IPS-11a (cell line): ENCODE data around the gene PRRG2.
"Not testable (repeated sequence)": the region's sequence is repeated elsewhere in the genome, so short reads cannot be mapped to it uniquely, and the experiment has no call there.

Source experiments
- H3K4me3 ChIP-seq: one replicate; pipeline ENCODE4 v1.5.1; 2013; ENCODE audit warnings: low read depth, low read length, control low read depth

Gene PRRG2

DNA sequence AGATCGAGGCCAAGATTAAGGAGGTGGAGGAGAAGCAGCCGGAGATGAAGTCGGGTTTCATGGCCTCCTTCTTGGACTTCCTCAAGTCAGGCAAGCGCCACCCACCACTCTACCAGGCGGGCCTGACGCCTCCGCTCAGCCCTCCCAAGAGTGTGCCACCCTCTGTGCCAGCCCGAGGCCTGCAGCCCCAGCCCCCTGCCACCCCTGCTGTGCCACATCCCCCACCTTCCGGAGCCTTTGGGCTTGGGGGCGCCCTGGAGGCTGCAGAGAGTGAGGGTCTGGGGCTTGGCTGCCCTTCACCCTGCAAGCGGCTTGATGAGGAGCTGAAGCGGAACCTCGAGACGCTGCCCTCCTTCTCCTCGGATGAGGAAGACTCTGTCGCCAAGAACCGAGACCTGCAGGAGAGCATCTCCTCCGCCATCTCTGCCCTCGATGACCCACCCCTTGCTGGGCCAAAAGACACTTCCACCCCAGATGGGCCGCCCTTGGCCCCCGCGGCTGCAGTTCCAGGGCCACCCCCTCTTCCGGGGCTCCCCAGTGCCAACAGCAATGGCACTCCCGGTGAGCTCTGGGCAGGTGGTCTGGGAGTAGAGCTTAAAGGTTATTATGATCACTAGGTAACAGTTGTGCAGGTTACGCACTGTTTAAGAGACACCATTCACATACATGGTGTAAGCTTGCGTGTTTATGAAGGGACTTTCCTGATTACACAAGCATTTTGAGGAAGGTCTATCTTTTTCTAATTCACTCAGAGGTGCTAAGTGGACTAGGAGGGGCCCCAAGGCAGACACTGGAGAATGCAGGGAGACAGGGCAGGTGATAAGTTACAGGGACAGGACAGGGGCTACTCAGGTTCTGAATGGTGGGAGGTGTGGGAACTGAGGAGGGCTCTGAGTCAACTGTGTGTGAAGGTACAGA is 18.5 kb downstream of the PRRG2 start:
- no peak overlapping the region for H3K4me3 ChIP-seq

DNA sequence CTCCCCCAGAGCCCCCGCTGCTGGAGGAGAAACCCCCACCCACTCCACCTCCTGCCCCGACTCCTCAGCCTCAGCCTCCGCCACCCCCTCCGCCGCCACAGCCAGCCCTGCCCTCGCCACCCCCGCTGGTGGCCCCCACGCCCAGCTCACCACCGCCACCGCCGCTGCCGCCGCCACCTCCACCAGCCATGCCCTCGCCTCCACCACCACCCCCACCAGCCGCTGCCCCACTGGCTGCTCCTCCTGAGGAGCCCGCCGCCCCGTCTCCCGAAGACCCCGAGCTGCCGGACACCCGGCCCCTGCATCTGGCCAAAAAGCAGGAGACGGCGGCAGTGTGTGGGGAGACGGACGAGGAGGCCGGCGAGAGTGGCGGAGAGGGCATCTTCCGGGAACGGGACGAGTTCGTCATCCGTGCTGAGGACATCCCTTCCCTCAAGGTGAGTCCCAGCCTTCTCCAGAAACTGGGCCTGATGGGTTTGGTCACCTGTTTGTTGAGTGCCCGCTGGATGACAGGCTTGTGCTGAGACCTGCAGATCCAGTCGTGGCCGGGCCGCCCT is 20.4 kb downstream of the PRRG2 start:
- H3K4me3 ChIP-seq: no peak overlapping the region

DNA sequence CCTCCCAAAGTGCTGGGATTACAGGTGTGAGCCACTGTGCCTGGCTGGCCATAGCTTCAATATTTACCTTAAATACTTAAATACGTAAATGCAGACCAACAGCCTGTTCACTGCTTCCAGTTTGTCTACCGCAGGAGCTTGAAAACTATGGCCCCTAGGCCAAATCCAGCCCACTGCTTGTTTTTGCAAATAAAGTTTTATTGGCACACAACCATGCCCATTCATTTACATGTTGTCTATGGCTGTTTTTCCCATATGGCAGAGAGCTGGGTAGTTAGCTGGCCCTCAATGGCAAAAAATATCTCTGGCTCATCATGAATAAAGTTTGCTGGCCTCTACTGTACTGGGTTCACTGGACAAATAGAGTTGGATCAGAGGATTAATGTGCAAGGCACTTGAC is 21.7 kb downstream of the PRRG2 start:
- H3K4me3 ChIP-seq: no peak overlapping the region

DNA sequence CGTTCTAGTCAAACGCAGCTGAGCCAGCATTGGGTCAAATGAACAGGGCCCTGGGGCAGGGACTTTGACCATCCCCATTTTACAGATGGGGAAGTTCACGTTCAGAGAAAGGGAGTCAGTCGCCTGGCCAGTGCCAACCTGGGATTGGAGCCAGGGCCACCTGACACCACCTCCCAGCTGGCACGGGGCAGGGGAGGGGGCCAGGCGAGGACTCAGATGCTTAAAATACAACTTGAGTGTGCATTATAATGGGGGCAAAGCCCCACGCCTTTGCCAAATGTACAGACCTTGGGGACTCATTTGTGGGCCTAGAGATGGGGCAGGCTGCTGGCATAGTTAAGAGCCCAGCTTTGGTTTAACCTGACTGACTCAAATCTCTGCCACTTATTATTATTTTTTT is 24.5 kb downstream of the PRRG2 start:
- no peak overlapping the region for H3K4me3 ChIP-seq

DNA sequence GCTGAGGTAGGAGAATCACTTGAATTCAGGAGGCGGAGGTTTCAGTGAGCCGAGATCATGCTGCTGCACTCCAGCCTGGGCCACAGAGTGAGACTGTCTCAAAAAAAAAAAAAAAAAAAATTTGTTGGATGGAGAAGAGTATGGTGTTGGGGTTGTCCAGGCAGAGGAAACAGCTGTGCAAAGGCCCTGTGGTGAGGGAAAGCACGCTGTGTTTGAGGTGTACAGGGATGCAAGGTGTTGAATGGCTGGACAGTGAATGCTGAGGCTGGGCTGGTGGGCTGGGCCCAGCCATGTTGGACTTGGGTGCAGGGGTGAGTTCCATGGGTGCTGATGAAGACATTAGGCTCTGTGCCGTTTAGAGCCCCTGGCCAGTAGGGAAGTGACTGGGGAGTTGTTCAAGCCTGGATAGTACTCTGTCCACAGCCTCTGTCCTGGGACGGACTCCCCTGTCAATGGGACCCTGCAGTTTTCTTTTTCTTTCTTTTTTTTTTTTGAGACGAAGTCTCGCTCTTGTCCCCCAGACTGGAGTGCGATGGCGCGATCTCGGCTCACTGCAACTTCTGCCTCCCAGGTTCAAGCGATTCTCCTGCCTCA is 28.5 kb downstream of the PRRG2 start:
- no peak overlapping the region for H3K4me3 ChIP-seq

DNA sequence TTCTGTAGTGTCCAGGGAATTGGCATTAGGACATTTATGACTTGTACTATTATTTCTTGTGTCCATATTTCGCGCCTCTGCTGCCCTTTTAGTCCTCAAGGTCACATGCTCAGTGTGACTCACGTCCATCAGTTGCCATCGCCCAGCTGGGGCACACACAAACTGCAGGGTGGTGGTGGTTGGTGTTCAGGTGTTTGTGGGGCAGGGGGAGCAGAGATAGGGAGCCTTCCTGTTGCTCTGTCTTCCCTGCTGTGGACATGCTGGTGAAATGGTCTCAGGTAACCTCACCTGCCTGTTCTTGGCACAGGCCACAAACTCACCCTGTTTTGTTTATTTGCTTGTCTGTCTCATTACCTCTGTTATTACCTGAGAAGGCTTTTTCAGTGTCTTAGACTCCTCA is 32.3 kb downstream of the PRRG2 start:
- no peak overlapping the region for H3K4me3 ChIP-seq

DNA sequence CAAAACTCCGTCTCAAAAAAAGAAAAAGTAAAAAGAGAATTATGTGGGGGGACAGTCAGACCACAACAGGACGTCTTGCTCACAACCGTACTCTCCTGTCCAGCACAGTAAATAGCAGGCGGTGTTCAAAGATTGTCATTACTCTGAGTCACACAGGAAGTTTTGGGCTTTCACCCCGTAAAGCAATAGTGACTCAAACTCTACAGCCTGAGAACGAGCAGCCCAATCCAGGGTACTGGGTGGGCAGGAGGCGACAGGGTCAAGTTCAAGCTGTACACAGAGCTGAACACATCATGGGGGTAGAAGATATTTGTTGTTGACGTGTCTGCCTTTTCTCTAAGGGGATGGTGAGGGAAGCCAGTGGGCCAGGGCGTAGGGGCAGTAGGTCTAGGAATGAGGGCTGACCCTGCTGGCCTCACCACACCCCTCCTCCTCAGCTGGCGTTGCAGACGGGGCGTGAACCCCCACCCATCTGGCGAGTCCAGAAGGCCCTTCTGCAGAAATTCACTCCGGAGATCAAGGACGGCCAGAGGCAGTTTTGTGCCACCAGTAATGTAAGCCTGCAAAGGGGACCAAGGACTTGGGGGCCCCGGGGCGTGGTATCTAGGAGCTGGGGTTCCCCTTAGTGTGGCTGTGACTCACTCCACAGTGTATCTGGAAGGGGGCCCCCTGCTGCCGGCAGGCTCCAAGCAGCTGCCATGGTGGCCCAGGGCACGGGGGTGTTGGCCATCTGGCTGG is 33.1 kb downstream of the PRRG2 start:
- H3K4me3 ChIP-seq: no peak overlapping the region

DNA sequence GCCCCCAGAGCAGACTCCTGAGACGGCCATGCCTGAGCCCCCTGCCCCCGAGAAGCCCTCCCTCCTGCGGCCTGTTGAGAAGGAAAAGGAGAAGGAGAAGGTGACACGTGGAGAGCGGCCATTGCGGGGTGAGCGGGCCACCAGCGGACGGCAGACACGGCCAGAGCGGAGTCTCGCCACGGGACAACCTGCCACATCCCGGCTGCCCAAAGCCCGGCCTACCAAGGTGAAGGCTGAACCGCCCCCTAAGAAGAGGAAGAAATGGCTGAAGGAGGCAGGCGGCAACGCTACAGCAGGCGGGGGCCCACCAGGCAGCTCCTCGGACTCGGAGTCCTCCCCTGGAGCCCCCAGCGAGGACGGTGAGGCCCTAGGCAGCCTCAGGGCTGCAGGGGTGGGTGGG is 34.7 kb downstream of the PRRG2 start:
- H3K4me3 ChIP-seq: no peak overlapping the region

DNA sequence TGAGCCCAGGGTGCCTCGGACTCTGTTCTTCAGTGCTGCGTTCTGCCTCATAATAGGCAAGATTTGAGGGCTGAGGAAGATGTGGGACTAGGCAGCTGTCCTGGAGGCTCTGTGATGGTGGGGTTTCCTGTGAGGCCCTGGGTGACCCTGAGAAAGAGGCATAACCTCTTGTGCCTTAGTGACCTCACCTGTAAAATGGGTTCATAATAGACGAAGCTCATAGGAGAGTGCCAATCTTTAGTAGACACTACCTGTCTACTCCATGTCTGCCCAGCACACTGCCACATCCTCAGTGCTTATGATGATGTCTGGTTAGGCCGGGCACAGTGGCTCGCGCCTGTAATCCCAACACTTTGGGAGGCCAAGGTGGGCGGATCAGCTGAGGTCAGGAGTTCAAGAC is 35.4 kb downstream of the PRRG2 start:
- no peak overlapping the region for H3K4me3 ChIP-seq

DNA sequence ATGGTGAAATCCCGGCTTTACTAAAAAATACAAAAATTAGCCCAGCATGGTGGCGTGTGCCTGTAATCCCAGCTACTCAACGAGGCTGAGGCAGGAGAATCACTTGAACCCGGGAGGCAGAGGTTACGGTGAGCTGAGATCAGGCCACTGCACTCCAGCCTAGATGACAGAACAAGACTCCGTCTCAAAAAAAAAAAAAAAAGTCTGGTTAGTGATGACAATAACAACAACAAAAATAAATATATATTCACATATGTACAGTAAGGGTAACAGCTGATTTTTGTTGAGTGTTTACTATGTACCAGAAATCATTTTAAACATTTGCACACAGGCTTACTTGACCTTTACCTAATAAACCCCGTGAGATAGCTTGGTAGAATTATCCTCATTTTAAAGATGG is 35.8 kb downstream of the PRRG2 start:
- no peak overlapping the region for H3K4me3 ChIP-seq

DNA sequence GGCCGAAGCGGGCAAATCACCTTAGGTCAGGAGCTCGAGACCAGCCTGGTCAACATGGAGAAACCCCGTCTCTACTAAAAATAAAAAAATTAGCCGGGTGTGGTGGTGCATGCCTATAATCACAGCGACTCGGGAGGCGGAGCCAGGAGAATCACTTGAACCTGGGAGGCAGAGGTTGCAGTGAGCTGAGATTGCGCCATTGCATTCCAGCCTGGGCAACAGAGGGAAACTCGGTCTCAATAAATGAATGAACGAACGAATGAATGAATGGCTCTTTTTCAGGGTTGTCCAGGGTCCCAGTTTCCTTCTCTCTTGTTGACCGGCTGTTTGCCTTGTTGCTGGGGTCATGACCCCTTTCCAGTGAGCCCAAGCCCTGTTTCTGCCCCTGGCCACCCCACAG is 36.7 kb downstream of the PRRG2 start:
- not testable (repeated sequence) for H3K4me3 ChIP-seq

DNA sequence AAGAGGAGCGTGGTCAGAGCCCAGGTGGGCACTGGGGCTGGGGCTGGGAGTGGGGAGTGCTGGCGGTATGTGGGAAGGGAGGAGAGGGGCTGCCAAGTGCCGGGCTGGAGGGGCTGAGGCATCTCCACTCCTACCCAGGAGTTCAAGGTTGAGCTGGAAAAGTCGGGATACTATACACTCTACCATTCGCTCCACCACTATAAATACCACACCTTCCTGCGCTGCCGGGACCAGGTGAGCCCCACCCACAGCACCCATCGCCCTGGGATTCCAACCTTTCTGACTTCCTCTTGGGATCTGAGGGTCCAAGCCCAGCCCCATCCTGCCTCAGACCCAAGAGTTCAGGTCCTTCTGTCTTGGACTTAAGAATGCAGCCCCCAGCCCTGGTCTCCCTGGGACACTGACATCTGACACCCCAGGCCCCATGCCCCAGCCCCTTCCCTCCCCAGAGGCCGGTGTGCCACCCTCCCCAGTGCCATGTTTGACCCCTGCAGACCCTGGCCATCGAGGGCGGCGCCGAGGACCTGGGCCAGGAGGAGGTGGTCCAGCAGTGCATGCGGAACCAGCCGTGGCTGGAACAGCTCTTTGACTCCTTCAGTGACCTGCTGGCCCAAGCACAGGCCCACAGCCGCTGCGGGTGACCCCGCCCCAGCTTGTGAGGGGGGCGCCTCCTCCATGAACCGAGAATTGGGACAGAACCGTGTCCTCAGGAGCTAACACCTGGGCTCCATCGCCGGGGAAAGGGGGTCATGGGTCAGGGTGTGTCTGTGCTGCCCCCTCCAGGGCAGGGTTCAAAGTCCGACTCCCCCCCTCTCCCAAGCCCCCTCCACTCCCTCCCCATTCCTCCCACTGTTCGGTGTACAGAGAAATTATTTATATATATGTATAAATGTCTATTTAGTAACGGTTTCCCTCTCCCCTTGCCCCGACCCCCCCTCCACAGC is 44.1 kb downstream of the PRRG2 start:
- no peak overlapping the region for H3K4me3 ChIP-seq

DNA sequence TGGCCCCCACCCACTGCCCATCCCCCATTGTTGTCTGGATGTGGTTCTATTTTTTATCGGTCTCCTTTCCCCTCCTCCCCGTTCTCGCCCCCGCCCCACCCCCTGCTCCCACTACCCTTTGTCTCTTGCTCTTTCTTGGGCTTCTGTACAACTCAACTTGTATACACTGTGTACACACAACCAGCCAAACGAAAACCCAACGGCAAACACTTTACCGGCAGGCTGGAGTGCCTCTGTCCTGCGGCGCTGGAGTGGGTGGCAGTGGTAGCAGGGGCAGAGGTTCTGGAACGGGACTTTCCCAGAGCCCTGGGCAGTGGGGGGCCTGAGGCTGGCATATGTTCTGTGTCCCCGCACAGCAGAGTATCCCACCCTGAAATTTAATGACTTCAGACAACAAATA is 45.1 kb downstream of the PRRG2 start:
- H3K4me3 ChIP-seq: no peak overlapping the region

DNA sequence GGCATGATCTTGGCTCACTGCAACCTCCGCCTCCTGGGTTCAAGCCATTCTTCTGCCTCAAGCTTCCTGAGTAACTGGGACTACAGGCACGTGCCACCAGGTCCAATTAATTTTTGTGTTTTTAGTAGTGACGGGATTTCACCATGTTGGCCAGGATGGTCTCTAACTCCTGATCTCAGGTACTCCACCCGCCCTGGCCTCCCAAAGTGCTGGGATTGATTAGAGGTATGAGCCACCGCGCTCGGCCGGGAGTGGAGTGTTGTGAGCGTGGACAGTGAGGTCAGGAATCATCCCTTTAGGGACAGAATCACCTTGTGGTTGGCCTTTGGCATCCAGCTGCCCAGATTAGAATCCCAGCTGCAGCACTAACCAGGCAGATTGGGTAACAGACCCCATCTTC is 48.5 kb downstream of the PRRG2 start:
- H3K4me3 ChIP-seq: no peak overlapping the region

DNA sequence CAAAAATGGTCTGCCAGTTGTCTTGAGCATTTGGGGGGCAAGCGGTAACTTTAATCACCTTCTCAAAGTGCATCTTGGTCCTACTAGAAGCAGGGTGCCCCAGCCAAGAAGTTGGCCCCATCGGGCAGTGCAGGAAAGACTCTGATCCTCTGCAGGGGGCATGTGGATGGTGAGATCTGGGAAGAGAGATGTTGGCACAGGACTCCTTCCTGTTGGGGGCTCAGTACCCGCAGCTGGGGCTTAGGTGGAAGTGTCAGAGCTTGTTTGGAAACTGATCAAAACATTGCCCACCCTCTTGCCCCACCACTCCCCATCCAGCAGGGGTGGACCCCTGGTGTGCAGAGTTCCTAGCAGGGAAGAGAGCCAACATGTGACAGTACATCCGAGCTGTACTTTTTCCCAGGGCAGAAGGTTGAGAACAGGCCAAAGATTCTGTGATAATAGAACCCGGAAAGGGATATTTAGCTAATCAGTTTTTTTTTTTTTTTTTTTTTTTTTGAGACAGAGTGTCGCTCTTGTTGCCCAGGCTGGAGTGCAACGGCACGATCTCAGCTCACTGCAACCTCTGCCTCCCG is 50.0 kb downstream of the PRRG2 start:
- no peak overlapping the region for H3K4me3 ChIP-seq

DNA sequence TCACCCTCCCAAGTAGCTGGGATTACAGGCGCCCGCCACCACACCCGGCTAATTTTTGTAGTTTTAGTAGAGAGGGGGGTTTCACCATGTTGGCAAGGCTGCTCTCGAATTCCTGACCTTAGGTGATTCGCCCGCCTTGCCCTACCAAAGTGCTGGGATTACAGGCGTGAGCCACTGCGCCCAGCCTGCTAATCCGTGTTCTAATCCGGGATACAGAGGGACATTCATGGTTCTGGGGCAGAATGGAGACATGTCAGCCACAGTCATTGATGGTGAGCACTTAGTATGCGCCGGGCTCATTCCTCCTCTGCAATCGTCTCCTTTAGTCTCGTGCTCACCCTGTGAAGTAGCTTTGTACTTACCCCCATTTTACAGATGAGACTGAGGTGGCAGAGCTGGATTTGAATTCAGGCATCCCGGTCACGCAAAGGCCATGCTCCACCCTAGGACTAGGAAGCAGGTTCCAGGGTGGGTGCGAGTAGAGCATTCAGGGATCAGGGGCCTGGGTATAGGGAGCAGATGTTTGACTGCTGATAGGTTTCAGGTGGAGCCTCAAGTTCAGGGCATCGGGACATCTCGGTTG is 50.6 kb downstream of the PRRG2 start:
- H3K4me3 ChIP-seq: no peak overlapping the region

DNA sequence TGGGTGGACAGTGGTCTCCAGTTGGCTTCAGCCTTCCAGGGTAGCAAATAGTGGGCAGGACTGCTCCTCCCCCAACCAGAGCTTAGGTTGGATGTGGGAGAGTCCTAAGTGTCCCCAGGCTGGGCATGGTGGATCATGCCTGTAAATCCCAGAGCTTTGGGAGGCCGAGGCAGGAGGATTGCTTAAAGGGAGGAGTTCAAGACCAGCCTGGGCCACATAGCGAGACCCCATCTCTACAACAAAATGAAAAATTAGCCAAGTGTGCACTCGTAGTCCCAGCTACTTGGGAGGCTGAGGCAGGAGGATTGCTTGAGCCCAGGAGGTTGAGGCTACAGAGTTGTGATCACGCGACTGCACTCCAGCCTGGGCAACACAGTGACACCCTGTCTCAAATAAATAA is 51.5 kb downstream of the PRRG2 start:
- no peak overlapping the region for H3K4me3 ChIP-seq

DNA sequence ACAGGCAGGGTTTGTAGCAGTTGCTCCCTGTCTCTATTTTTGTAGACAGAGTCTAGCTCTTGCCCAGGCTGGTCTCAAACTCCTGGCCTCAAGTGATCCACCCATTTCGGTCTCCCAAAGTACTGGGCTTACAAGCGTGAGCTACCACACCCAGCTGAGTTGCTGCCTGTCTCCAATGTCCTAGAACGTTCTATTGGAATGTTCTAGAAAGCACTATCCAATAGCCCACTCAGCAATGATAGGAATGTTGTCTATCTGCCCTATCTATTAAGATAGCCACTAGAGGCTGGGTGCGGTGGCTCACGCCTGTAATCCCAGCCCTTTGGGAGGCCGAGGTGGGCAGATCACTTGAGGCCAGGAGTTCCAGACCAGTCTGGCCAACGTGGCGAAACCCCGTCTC is 52.2 kb downstream of the PRRG2 start:
- not testable (repeated sequence) for H3K4me3 ChIP-seq

DNA sequence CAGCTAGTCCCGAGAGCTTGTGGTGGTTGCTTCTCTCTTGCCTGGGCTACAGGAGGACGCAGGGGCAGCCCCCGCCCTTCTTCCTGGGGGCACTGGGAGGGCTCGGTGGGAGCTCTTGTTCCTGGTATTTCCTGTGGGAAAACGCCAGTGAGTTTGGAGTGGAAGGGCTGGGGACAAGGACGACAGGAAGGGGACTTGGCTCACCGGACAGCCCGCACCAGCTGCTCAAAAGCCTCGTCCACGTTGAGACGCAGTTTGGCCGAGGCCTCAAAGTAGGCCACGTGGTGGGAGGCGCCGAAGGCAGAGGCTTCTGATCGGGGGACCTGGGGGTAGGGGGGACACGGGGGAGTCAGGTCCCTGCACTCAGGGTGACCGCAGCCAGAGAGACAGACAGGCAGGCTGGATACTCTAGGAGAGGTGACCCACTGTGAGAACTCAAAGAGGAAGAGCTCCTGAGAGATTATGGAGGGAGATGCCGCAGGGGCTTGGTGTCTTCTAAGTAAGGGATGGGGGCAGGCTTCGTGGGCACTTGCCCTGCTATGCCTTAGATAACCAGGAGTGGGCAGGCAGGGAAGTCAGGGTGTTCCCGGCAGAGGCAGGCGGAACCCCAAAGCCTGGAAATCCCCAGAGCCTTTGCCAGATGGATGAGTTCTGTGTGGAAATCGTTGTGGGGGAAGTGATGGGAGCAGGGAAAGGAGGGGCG is 54.6 kb downstream of the PRRG2 start:
- H3K4me3 ChIP-seq: no peak overlapping the region
